GM21381 (cell line): ENCODE data around the gene RGPD3.
"Not testable (repeated sequence)": the region's sequence is repeated elsewhere in the genome, so short reads cannot be mapped to it uniquely, and the experiment has no call there.

Source experiments
- ATAC-seq: cut with Tn5 transposase; IDR thresholded peaks from one replicate; pipeline ENCODE4 v1.9.1; 2021; ENCODE audit warnings: mild to moderate bottlenecking, moderate library complexity; ENCODE audit not compliant: unreplicated experiment

Gene RGPD3

DNA sequence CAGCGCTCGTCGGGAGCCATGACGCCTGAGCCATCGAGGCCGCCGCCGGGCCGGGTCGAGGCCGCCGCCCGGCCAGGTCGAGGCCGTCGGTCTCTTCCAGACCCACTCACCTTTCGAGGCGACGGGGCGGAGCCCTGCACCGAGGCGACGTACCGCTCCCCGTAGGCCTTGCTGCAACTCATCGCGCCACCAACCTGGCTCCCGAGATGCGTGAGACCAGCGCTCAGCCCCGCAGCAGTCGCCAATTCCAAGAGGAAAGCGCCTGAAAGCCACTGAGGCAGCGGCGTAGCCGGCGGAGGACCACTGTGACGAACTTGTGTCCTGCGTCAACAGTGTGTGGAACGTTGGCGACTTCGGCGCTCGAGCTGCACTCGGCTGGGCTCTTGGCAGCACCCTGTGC is at the start of gene RGPD3:
RGPD3 (minus strand) TSS at position 307 of the 400 bp plus-strand sequence; CDS start at position 182, 125 bp downstream.
- ATAC-seq: not testable (repeated sequence)

DNA sequence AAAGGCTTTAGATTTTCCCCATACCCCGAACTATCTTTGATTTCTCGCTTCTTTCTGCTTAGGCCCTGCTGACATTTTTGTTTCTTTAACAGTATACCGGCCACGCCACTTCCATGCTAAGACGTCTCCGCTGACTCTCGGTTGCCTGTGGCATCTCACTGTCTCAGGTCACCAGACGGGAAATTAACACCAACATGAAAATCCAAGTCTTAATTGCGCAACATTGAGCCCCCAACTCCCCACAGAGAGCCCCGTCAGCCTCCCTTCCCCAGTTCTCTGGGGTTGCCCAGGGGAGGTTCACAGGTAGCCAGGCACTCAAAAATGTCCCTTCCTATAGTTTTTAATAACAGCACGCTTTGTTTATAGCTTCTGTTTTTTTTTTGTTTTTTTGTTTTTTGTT is 49.1 kb upstream of the RGPD3 start:
- no peak for ATAC-seq

DNA sequence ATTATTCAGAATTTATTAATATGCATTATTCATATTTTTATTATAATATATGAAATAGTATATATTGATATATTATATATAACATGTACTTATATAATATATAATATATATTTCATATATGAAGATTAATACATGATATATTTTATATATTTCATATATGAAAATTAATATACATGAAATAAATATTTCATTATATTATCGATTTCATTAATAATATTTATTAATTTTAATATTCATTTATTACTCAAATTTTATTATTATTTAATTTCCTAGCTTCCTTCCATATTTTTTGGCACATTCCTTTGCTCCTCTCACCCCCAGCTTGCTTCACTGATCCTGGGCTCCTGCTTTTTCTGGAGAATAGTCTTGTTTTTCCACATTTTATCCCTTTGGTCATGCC is 48.7 kb upstream of the RGPD3 start:
- no peak for ATAC-seq

DNA sequence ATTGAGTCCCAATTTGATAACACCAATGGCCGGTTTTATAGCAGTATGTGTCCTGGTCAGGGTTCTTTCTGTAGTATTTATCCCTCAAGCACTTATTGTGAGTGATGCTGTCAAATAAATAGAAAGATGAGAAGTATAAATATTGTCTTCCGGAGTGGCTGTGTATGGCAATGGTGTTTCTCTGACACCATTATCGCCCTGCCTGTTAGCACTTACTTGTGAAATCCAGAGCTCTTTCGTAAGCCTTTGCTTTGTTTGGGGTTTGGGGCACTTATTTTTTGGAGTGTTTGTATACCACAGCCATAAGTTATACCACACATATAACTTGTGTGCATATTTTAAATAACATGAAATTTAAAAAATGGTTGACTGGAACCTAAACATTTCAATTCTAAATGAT is 48.2 kb upstream of the RGPD3 start:
- no peak for ATAC-seq

DNA sequence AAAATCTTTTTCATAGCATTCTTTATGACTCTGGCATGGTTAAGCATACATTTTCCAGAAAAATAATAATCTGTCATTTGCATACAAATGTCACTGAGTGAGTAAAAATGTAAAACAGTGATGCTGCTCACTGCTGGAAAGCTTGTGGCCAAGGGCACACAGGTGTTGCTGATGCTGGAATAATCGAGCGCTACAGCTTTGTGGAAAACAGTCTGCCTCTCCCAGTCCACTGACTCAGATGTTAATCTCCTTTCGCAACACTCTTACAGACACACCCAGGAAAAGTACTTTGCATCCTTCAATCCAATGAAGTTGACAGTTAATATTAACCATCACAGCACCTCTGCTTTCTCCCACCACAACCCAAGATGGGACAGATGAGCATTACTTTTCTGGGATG is 46.6 kb upstream of the RGPD3 start:
- ATAC-seq: not testable (repeated sequence)

DNA sequence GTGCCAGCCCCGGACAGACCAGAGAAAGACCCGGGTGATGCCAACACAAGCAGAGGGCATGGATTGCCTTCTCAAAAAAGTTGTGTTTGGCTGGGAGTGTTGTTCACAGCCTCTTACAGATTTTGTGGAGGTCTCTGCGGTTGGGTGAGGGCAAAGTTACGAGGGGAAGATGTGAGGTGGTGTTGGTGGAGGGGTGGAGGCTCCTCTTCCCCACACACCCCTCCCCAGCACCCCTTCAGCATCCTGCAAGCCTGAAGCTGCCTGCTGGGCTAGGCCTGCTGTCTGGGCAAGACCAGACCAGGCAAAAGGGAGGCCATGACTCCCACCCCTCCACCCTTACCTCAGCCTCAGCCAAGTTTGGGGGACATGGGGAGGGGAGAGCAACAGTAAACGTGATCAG is 45.2 kb upstream of the RGPD3 start:
- not testable (repeated sequence) for ATAC-seq

DNA sequence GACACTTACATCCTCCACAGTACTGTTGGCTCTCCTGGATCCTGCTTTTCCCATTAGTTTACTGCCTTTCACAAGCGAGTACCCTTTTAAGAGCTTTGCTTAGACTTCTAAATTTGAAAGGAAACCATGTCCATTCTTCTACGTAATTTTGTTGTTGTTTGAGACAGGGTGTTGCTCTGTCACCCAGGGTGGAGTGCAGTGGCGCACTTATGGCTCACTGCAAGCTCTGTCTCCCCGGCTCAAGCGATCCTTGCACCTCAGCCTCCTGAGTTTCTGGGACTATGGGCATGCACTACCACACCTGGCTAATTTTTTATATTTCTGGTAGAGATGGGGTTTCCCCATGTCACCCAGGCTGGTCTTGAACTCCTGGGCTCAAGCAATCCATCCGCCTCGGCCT is 43.7 kb upstream of the RGPD3 start:
- ATAC-seq: not testable (repeated sequence)

DNA sequence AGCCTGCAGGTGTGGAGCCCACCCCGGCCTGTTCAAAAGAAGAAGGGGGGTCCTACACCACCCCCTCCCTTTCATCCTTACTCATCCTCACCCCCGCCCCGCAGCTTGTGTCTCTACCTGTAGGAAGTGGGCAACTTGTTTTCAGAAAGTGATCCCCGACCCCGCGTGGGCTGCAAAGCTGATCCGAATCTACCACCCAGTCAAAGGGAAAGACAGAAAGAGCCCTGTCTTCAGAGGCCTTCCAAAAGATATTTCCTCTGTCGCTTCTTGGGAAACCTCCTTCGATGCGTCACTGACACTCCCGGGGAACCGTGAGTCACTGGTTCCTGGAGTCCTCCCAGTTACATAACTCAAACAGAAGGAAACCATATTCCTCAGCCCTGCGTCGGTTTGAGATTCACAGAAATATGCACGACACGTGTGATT is 43.3 kb upstream of the RGPD3 start:
- ATAC-seq: not testable (repeated sequence)

DNA sequence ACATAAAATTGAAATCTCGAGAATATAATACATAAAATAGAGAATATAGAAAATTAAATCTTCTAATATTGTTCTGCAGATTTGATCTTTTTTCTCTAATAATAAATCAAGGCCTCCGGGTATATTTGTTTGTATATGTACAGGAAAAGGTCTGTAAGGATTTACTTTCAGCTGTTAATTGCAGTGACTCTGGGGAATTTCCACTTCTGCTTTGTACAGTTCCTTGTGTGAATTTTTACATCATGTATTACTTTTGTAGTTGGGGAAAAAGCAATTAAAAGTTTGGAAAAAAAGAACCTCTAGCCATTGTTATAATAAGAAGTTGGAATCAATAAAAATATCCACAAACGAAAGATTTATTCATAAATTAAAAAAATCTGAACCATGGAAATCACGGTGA is 42.6 kb upstream of the RGPD3 start:
- ATAC-seq: not testable (repeated sequence)

DNA sequence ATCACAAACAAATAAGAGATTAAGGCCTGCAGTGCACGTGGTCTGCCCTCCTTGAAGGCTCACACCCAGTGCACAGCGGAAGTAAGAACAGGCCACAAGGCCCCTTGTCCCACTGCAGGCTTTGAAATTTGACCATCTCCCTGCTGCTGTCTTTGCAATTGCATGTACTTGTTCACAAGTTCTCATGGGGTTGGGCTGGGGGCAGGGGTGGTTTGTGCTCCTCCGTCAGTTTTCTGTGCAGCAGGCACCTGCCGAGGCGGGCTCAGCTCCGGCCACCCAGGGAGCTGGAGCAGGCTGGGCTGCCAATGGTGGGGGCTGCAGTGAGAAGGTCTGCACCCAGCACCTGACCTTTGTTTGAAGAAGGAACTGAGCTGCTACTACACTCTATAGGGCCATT is 41.2 kb upstream of the RGPD3 start:
- ATAC-seq: not testable (repeated sequence)

DNA sequence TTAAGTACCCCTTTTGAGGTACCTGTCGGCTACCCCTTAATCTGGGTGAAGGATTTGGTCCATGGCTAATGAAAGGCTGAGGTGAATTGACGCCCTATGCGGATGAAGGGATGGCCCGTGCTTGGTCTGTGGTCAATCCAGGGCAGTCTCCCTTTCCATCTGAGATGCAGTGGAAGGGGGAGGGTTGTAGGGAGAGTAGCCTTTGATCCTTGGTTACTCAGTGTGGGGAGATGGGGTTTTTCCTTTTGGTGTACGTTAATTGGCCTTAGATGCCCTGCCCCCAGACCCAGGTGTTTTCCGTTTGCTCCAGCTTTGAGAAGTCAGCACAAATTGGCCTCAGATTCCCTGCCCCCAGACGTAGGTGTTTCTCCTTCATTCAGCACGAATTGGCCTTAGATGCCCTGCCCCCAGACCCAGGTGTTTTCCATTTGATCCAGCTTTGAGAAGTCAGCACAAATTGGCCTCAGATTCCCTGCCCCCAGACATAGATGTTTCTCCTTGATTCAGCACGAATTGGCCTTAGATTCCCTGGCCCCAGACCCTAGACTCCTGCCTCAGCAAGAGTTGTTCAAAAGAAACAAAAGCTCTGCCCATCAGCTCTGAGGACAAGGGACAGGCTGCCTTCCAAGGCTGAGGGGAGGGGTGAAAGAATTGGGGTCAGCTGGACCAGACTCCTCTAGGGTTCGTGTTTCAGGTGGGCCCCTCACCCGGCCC is 40.6 kb upstream of the RGPD3 start:
- not testable (repeated sequence) for ATAC-seq

DNA sequence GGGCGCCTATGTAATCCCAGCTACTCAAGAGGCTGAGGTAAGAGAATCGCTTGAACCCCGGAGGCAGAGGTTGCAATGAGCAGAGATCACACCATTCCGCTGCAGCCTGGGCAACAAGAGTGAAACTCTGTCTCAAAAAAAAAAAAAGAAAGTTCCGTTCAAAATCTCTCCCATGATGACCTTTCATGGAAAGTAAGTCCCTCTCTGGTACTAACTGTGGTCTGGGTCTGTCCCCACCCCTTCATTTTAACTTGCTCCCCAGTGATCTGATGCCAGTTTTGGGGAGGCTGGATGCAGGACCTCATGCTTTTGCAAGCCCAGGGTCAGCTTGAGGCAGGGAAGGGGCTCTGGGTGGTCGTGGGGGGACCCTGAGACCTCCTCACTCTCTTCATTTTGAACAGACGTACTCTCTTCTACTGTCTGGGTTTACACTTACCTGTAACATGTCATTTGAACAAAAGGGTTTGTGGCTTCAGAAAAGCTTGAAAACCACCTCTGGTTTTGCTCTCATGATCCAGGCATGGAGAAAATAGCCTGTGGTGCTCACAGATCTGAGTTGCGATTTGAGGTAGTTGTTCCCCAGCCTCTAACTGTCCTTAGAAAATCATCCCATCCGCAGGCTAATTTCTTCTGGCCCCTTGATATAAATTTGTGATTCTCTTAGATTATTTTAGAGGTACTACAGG is 37.9 kb upstream of the RGPD3 start:
- ATAC-seq: not testable (repeated sequence)

DNA sequence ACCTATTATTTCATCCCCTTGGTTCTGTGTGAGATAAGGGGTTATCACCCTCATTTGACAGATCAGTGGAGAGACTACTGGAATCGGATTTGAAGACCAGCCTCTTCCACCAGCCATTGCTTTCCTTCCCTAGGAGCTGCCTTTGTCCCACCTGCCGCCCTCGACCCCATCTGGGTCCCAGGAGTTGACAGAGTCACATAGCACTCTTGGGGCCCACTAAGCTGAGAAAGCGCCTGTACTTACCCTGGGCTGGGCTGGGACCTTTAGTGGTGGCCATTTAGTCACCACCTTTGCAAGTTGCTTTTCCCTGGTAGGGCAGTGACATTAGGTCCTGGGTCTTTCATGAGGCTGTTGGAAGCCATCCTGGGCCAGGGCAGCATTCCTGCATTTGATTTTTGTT is 36.6 kb upstream of the RGPD3 start:
- not testable (repeated sequence) for ATAC-seq

DNA sequence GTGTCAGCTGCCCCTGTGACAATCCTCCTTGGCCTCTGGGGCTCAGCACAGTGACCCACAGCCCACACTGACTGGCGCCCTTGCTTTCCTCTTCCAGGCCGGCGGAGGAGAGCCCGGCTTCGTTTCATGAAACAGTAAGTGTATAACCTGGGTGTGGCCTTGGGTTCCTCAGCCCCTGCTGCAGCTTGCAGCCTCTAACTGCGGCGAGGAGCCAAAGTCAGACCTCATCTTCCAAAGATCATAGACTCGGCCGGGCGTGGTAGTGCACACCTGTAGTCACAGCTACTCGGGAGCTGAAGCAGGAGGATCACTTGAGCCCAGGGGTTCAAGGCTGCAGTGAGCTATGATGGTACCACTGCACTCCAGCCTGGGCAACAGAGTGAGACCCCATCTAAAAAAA is 36.0 kb upstream of the RGPD3 start:
- not testable (repeated sequence) for ATAC-seq

DNA sequence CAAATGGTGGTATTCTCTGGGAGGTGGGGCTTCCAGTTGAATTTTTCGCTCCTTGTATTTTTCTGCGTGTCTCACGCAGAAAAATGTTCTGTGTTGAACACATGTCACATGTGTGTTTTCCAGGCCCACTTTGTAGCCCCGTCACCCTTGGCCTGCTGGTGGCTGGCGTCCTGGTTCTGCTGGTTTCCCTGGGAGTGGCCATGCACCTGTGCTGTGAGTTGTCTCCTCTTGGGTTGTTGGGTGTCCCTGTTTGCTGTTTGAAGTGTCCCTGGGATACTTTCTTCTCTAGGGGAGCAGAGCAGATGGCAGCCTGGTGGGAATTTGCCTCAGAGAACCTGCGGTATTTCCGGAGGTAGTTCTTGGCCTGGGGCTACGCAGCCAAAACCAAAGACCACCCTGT is 34.1 kb upstream of the RGPD3 start:
- ATAC-seq: not testable (repeated sequence)

DNA sequence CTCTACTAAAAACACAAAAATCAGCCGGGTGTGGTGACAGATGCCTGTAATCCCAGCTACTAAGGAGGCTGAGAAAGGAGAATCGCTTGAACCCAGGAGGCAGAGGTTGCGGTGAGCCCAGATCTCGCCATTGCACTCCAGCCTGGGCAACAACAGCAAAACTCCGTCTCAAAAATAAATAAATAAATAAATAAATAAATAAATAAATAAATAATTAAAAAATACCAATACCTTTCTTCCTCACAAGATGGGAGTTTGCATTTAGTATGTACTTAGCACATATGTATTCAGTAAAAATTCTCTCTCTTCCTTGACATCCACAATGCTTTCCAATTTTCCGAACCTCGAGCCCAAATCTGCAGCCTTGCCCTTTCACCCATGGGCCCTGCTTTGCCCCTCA is 32.1 kb upstream of the RGPD3 start:
- not testable (repeated sequence) for ATAC-seq

DNA sequence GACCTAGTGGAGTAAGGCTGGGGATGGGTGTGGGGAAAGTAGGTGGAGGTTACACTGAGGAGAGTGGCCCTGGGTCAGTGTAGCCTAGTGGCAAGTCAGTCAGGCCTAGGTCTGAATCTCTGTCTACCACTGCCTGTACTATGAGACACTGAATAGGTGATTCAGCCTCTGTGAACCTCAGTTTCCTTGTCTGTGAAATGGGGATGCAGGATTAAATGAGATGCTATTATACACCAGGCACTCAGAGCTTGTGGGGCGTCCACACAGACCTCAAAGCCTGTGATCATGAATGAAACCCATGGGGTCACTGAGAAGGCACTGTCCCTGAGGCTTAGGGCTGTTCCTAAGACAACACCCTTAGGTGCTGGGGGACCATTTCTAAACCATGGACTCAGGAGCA is 30.3 kb upstream of the RGPD3 start:
- ATAC-seq: not testable (repeated sequence)

DNA sequence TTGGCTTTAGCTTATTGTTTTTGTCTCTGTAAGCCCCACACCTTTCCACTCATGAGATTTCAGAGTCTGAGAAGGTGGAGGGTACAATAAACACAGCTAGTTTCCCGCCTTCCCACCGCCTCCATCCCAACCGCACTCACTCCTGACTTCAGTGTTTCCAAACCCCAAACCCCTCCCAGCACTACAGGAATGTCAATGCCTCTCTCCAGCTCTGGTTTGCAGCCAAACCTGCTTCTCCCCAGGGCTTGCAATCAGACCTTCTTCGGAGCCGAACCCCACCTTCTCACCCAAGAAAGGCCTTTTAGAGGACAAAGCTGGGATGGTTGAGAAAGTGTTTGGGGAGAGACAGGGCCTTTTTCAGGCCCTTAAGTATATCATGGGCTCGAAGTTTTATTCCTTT is 24.7 kb upstream of the RGPD3 start:
- ATAC-seq: not testable (repeated sequence)

DNA sequence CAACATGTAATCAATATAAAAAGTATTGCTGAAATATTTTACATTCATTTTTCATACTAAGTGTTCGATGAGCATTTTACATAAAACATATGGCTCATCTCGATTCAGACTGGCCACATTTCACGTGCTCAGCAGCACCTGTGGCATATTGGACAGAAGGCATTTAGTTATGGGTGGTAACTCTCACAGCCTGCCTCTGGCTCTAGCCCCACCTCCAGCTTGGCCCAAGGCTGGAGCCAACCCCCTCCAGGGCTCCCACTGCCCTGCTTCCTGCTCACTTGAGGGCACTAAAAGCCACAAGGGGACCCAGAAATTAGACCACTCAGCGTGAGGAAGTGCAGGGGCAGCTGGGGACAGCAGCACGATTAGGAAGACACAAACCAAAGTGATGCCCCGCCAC is 24.2 kb upstream of the RGPD3 start:
- ATAC-seq: not testable (repeated sequence)

DNA sequence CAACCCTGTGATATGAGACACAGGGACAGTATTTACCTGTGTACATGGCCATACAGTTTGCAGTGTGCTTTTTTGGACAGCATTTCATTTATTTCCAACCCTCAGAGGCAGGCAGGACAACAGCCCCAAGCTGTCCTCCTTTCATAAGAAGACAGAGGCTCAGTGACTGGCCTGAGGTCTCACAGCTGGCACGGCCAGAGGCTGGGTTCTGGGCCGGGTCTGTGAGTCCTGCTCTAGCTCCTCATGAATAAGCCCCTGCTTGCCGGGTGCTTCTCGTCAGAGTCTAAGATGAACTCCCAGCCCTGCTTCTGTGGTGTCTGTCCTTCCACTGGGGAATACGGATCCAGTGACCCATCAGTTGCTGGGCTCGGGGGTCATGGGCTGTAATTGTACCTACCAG is 21.5 kb upstream of the RGPD3 start:
- not testable (repeated sequence) for ATAC-seq

DNA sequence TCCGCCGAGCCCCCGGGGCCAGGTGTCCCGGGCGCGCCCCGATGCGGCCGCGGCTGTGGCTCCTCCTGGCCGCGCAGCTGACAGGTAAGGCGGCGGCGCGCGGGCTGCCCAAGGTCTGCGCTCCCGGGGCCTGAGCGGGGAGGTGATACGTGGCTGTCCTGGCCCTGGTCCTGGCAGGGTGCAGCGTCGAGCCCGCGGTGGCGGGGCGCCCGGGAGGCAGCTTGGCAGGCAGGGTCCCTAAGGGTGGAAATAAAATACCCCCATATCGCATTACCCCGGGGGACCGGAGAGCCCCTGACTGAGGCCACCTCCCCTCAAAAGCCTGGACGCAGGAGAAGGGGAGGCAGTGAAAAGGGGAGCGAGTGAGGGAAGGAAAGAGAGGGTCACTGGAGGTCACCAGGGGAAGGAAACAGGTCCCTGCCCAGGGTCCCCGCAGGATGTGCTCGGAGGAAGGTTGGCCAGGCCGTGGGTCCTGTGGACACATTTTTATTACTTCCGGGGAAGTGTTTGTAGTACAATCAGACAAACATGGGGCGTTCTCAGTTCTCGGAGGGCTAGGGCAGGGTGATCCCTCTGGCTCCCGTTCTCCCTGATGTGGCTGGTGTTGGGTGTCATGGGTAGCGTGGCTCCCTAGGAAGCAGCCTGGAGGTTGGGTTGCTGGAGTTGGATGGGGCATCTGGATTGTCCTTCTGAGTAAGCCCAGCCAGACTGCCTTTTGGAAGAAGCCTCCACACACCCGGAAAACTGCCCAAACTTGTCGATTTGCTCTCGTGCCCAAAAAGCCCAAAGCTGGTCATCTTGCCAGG is 19.4 kb upstream of the RGPD3 start:
- ATAC-seq: not testable (repeated sequence)
